SH-SY5Y (cell line): ENCODE measurements around the gene FBXL13.

ENCODE experiments used
- GATA2 ChIP-seq: IDR thresholded peaks from 2 replicates; pipeline ENCODE4 v1.6.1; 2011; ENCODE audit warnings: mild to moderate bottlenecking, low read depth, low read length
- GATA3 ChIP-seq: IDR thresholded peaks from 2 replicates; pipeline ENCODE4 v1.6.1; 2011; ENCODE audit warnings: low read depth, mild to moderate bottlenecking, low read length, moderate library complexity

GRCh38 chr7:102890292-102890970, 184.2 kb downstream of the FBXL13 start:
- TF ChIP-seq GATA2, result no peak
- no peak for TF ChIP-seq GATA3
